Caco-2 (cell line): ENCODE results near the gene CYP4F8. TPM values are rescaled to one million over a fixed set of nuclear protein-coding genes. Genes with fewer than 3 reads are reported as not detected.

Experiments used
- BruUV-seq: library from RNA; stranded (reverse); fragments of 400-500 nt; replicated peaks from 2 replicates; lab custom pipeline; 2021; lab: Mats Ljungman, UMichigan
- CTCF ChIA-PET: fragments of 300-600 bp; sonication (Branson Sonifier 250); formaldehyde crosslinking; loops from one replicate; lab custom pipeline; 2022; ENCODE audit warnings: antibody characterized with exemption; lab: Charles Lee
- POLR2A ChIA-PET: fragments of 300-600 bp; sonication (Branson Sonifier 250); formaldehyde crosslinking; loops from one replicate; lab custom pipeline; 2022; ENCODE audit warnings: antibody characterized with exemption; lab: Charles Lee
- DNase-seq, 2 experiments: peaks; one replicate each; pipeline versions ENCODE4 v3.0.0 to v3.0.0-alpha.2; 2020 to 2022
- H3K27me3 ChIP-seq: replicated peaks from 2 replicates; pipeline ENCODE4 v1.6.0; 2011; ENCODE audit warnings: low read length; ENCODE audit not compliant: control insufficient read depth, insufficient read depth
- H3K36me3 ChIP-seq: 2 replicates; pipeline ENCODE4 v1.5.1; 2011; ENCODE audit warnings: low read length; ENCODE audit not compliant: control insufficient read depth, insufficient read depth
- H3K4me1 ChIP-seq: fragments of 250-450 bp; sonication (Bioruptor Pico); 2 replicates; pipeline ENCODE4 v1.5.1; 2020; ENCODE audit warnings: mild to moderate bottlenecking
- H3K4me3 ChIP-seq: 2 replicates; pipeline ENCODE4 v1.5.1; 2011; ENCODE audit warnings: low read depth, mild to moderate bottlenecking, control low read depth, low read length
- H3K9me3 ChIP-seq: fragments of 250-450 bp; sonication (Bioruptor Pico); 2 replicates; pipeline ENCODE4 v1.5.1; 2020; ENCODE audit warnings: mild to moderate bottlenecking, moderate library complexity
- H3K27ac Mint-ChIP-seq: one replicate; pipeline ENCODE4 v1.8.0; 2022; ENCODE audit warnings: mixed read lengths; ENCODE audit not compliant: unreplicated experiment
- H3K27me3 Mint-ChIP-seq: one replicate; pipeline ENCODE4 v1.8.0; 2022; ENCODE audit warnings: mixed read lengths; ENCODE audit not compliant: insufficient read depth, unreplicated experiment
- H3K36me3 Mint-ChIP-seq: one replicate; pipeline ENCODE4 v1.8.0; 2022; ENCODE audit warnings: mild to moderate bottlenecking, mixed read lengths; ENCODE audit not compliant: insufficient read depth, unreplicated experiment
- H3K4me1 Mint-ChIP-seq: one replicate; pipeline ENCODE4 v1.8.0; 2022; ENCODE audit warnings: low read depth, mixed read lengths; ENCODE audit not compliant: unreplicated experiment
- H3K4me3 Mint-ChIP-seq: one replicate; pipeline ENCODE4 v1.8.0; 2022; ENCODE audit warnings: mild to moderate bottlenecking, moderate library complexity, mixed read lengths; ENCODE audit not compliant: unreplicated experiment
- H3K9me3 Mint-ChIP-seq: one replicate; pipeline ENCODE4 v1.8.0; 2022; ENCODE audit warnings: mixed read lengths; ENCODE audit not compliant: unreplicated experiment
- intact Hi-C: fragments of 100-400 bp; cut with micrococcal nuclease; formaldehyde crosslinking; loops from one replicate; pipeline ENCODE4 v1.10.0; 2022; ENCODE audit not compliant: unreplicated experiment
- total RNA-seq: library from RNA; stranded (reverse); gene quantifications from 2 replicates; pipeline ENCODE4 v1.2.3, GENCODE V29; 2022
- TF ChIP-seq, protein P1 (sequence below), 2 experiments: fragments of 200-600 bp in 1 of 2; IDR thresholded peaks; 1 replicate in 1 of 2; 2 replicates in 1 of 2; pipeline versions ENCODE4 v1.5.1 to v1.8.0; 2011 to 2022; ENCODE audit warnings: antibody characterized with exemption in 1 of 2, control low read depth in 1 of 2, inconsistent platforms in 1 of 2, low read depth in 1 of 2, low read length in 1 of 2, mild to moderate bottlenecking in 1 of 2, moderate library complexity in 1 of 2; ENCODE audit not compliant: insufficient read depth in 1 of 2, severe bottlenecking in 1 of 2, unreplicated experiment in 1 of 2

Gene CYP4F8
- total RNA-seq, 1 experiment from 2014 or later, result not detected

DNA sequence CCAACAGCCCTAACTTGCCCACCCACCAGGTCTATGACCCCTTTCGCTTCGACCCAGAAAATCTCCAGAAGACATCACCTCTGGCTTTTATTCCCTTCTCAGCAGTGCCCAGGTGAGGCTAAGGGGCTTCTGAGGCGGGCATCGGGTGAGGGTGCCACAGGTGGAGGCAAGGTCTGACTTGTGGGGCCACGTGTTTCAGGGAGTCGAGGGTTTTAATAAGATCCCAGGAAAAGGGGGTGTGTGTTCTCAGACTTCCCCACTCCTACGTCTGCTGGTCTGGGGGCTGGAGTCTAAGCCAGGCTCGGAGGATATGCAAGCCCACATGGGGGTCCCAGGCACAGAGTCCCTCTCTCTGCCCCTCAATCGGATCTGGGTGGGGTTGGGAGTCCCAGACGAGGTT lies 30.9 kb upstream of the CYP4F8 start:
- peaks cover 17% of the 10 kb centered on the region for H3K27me3 Mint-ChIP-seq
- no peaks in the 10 kb centered on the region for H3K36me3 Mint-ChIP-seq
- no peaks in the 10 kb centered on the region for H3K4me1 ChIP-seq
- H3K36me3 ChIP-seq, result no peaks in the 10 kb centered on the region
- no peak overlapping the region for H3K27ac Mint-ChIP-seq
- intact Hi-C loops, result no loop called here
- H3K4me1 Mint-ChIP-seq, result peaks cover 6% of the 10 kb centered on the region
- BruUV-seq, result no TSS peak
- POLR2A ChIA-PET, result no interaction called here
- CTCF ChIA-PET, result no interaction called here
- TF ChIP-seq, protein P1, sequence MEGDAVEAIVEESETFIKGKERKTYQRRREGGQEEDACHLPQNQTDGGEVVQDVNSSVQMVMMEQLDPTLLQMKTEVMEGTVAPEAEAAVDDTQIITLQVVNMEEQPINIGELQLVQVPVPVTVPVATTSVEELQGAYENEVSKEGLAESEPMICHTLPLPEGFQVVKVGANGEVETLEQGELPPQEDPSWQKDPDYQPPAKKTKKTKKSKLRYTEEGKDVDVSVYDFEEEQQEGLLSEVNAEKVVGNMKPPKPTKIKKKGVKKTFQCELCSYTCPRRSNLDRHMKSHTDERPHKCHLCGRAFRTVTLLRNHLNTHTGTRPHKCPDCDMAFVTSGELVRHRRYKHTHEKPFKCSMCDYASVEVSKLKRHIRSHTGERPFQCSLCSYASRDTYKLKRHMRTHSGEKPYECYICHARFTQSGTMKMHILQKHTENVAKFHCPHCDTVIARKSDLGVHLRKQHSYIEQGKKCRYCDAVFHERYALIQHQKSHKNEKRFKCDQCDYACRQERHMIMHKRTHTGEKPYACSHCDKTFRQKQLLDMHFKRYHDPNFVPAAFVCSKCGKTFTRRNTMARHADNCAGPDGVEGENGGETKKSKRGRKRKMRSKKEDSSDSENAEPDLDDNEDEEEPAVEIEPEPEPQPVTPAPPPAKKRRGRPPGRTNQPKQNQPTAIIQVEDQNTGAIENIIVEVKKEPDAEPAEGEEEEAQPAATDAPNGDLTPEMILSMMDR (IDR thresholded peaks at IDR 0.05; ENCODE audit: insufficient read depth in 1 of 2, low read depth in 1 of 2, low read length in 1 of 2, severe bottlenecking in 1 of 2, unreplicated experiment in 1 of 2), result no peak
- no peak overlapping the region for H3K4me3 ChIP-seq
- no peak for DNase-seq
- no peak overlapping the region for H3K4me3 Mint-ChIP-seq
- no peaks in the 10 kb centered on the region for H3K9me3 ChIP-seq
- peaks cover 2% of the 10 kb centered on the region for H3K27me3 ChIP-seq
- no peaks in the 10 kb centered on the region for H3K9me3 Mint-ChIP-seq

- no peak overlapping the region for H3K4me3 ChIP-seq
- intact Hi-C loops, result no loop called here
Measured at GRCh38 chr19:15584541-15585115, 30.4 kb upstream of the CYP4F8 start.

DNA sequence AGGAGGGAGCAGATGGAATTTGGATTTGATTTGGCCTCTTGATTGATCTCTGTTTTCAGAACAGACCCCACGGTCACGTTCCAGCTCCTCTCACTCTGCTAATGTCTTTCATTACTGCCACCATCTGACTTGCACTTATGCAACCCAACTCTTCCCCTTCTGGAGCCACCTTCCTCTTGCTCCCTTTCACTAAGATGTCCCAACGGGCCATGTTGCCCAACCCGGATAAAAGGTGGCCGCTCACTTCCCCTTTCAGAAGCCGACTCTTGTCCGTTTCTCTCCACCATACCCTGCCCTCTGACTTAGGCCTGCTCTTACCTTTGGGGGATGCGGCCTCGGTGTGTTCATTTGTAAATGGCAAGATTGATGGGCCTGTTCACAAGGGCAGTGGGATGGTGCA lies 27.4 kb upstream of the CYP4F8 start:
- intact Hi-C loops, result no loop called here
- no peaks in the 10 kb centered on the region for H3K4me1 ChIP-seq
- TF ChIP-seq, protein P1 (IDR thresholded peaks at IDR 0.05; ENCODE audit: insufficient read depth in 1 of 2, low read depth in 1 of 2, low read length in 1 of 2, severe bottlenecking in 1 of 2, unreplicated experiment in 1 of 2), result no peak
- no peaks in the 10 kb centered on the region for H3K27me3 ChIP-seq
- no peak overlapping the region for H3K27ac Mint-ChIP-seq
- no peak for DNase-seq
- peaks cover 6% of the 10 kb centered on the region for H3K27me3 Mint-ChIP-seq
- POLR2A ChIA-PET, result no interaction called here
- CTCF ChIA-PET, result no interaction called here
- no peaks in the 10 kb centered on the region for H3K36me3 ChIP-seq
- no peak overlapping the region for H3K4me3 ChIP-seq
- no peaks in the 10 kb centered on the region for H3K9me3 Mint-ChIP-seq
- H3K9me3 ChIP-seq, result no peaks in the 10 kb centered on the region
- no peaks in the 10 kb centered on the region for H3K36me3 Mint-ChIP-seq
- peaks cover 6% of the 10 kb centered on the region for H3K4me1 Mint-ChIP-seq
- no peak overlapping the region for H3K4me3 Mint-ChIP-seq
- BruUV-seq, result no TSS peak

More at GRCh38 chr19:15584541-15585115, 30.4 kb upstream of the CYP4F8 start:
- Histone ChIP-seq H3K4me1 (no peaks in the 10 kb centered on the region), H3K36me3 (no peaks in the 10 kb centered on the region), H3K9me3 (no peaks in the 10 kb centered on the region), H3K27me3 (peaks cover 2% of the 10 kb centered on the region)
- TF ChIP-seq, protein P1 (IDR thresholded peaks at IDR 0.05; ENCODE audit: insufficient read depth in 1 of 2, low read depth in 1 of 2, low read length in 1 of 2, severe bottlenecking in 1 of 2, unreplicated experiment in 1 of 2), result peak; percentile 86 to 88
- peak; percentile 62 to 81 for DNase-seq
- H3K4me3 Mint-ChIP-seq, result no peak overlapping the region
- peaks cover 6% of the 10 kb centered on the region for H3K4me1 Mint-ChIP-seq
- H3K36me3 Mint-ChIP-seq, result no peaks in the 10 kb centered on the region
- no peak overlapping the region for H3K27ac Mint-ChIP-seq
- CTCF ChIA-PET, result no interaction called here
- POLR2A ChIA-PET, result no interaction called here
- BruUV-seq, result no TSS peak
- no peaks in the 10 kb centered on the region for H3K9me3 Mint-ChIP-seq
- H3K27me3 Mint-ChIP-seq, result peaks cover 17% of the 10 kb centered on the region
